Astrocyte (in vitro differentiated cells and primary cell): ENCODE results near the gene SHROOM3. TPM values are rescaled to one million over a fixed set of nuclear protein-coding genes. Genes with fewer than 3 reads are reported as not detected.

Experiments used
- DNase-seq: peaks from one replicate; pipeline ENCODE4 v3.0.0-alpha.2; 2010; ENCODE audit warnings: low read depth
- FAIRE-seq: peaks from 2 replicates; lab custom pipeline; 2011; peaks lifted over from hg19 to GRCh38; lab: Jason Lieb, UNC
- H2AFZ ChIP-seq: 2 replicates; pipeline ENCODE4 v1.6.0; 2012; ENCODE audit warnings: low read depth, low read length, inconsistent platforms
- H3K27ac ChIP-seq: 2 replicates; pipeline ENCODE4 v1.5.1; 2011; ENCODE audit warnings: low read depth, low read length, inconsistent platforms
- H3K27me3 ChIP-seq: 2 replicates; pipeline ENCODE4 v1.6.0; 2011; ENCODE audit warnings: low read length, inconsistent platforms; ENCODE audit not compliant: insufficient read depth
- H3K36me3 ChIP-seq: 2 replicates; pipeline ENCODE4 v1.5.1; 2011; ENCODE audit warnings: low read length, inconsistent platforms; ENCODE audit not compliant: insufficient read depth
- H3K4me1 ChIP-seq: 2 replicates; pipeline ENCODE4 v1.5.1; 2011; ENCODE audit warnings: low read length, inconsistent platforms; ENCODE audit not compliant: insufficient read depth
- H3K4me2 ChIP-seq: 2 replicates; pipeline ENCODE4 v1.6.0; 2012; ENCODE audit warnings: low read length, inconsistent platforms
- H3K4me3 ChIP-seq: 2 replicates; pipeline ENCODE4 v1.5.1; 2011; ENCODE audit warnings: low read depth, mild to moderate bottlenecking, low read length, inconsistent platforms; ENCODE audit not compliant: insufficient read depth
- H3K79me2 ChIP-seq: 2 replicates; pipeline ENCODE4 v1.6.0; 2012; ENCODE audit warnings: mild to moderate bottlenecking, low read length, inconsistent platforms; ENCODE audit not compliant: insufficient read depth
- H3K9ac ChIP-seq: 2 replicates; pipeline ENCODE4 v1.6.0; 2012; ENCODE audit warnings: mild to moderate bottlenecking, low read length, inconsistent platforms
- H3K9me3 ChIP-seq: 2 replicates; pipeline ENCODE4 v1.5.1; 2012; ENCODE audit warnings: low read depth, mild to moderate bottlenecking, low read length, inconsistent platforms; ENCODE audit not compliant: insufficient read depth
- H4K20me1 ChIP-seq: 2 replicates; pipeline ENCODE4 v1.6.0; 2012; ENCODE audit warnings: low read length, inconsistent platforms; ENCODE audit not compliant: insufficient read depth
- H3K27ac Mint-ChIP-seq: one replicate; pipeline ENCODE4 v1.8.0; 2021; ENCODE audit warnings: mild to moderate bottlenecking, mixed read lengths; ENCODE audit not compliant: unreplicated experiment
- H3K27me3 Mint-ChIP-seq: one replicate; pipeline ENCODE4 v1.8.0; 2021; ENCODE audit warnings: low read depth, mixed read lengths; ENCODE audit not compliant: unreplicated experiment
- H3K36me3 Mint-ChIP-seq: one replicate; pipeline ENCODE4 v1.8.0; 2021; ENCODE audit warnings: low read depth, mixed read lengths; ENCODE audit not compliant: unreplicated experiment
- H3K4me1 Mint-ChIP-seq: one replicate; pipeline ENCODE4 v1.8.0; 2021; ENCODE audit warnings: low read depth, mixed read lengths; ENCODE audit not compliant: unreplicated experiment
- H3K4me3 Mint-ChIP-seq: one replicate; pipeline ENCODE4 v1.8.0; 2021; ENCODE audit warnings: mild to moderate bottlenecking, moderate library complexity, mixed read lengths; ENCODE audit not compliant: unreplicated experiment
- H3K9me3 Mint-ChIP-seq: one replicate; pipeline ENCODE4 v1.8.0; 2021; ENCODE audit warnings: mild to moderate bottlenecking, mixed read lengths; ENCODE audit not compliant: unreplicated experiment
- EZH2 ChIP-seq: IDR thresholded peaks from 2 replicates; pipeline ENCODE4 v1.6.1; 2012; ENCODE audit warnings: mild to moderate bottlenecking, low read length, inconsistent platforms; ENCODE audit not compliant: insufficient read depth
- total RNA-seq: library from RNA; stranded (reverse); gene quantifications from 2 replicates; pipeline ENCODE4 v1.2.1, GENCODE V29; 2021
- TF ChIP-seq, protein P1 (sequence below): IDR thresholded peaks from 2 replicates; pipeline ENCODE4 v1.5.1; 2011; ENCODE audit warnings: low read depth, mild to moderate bottlenecking, inconsistent platforms, low read length, moderate library complexity; ENCODE audit not compliant: insufficient read depth

The SHROOM3 gene
- total RNA-seq, 1 donor from 2014 or later: 64.6 TPM

DNA sequence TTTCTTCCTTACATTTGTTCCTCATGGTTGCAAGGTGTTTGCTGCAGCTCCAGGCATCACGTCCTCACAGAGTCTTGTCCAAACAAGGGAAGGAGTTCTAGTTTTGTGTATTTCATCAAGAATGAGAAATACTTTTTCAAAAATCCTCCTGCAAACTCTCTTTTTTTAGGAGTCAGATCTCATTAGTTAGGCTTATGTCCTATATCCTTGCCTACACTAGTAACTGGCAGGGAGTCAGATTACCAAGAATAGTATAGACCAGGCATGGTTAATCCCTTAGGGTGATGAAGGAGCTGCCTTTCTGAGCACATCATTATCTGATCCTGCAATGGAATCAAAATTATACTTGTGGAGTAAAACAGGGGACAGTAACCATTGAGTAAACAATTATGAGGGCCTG, 160.4 kb downstream of the SHROOM3 start:
- peaks cover 30% of the 10 kb centered on the region for H3K4me1 Mint-ChIP-seq
- Histone ChIP-seq H3K9me3 (no peaks in the 10 kb centered on the region), H3K79me2 (peaks cover 20% of the 10 kb centered on the region), H4K20me1 (no peaks in the 10 kb centered on the region), H2AFZ (no peak overlapping the region), H3K4me3 (no peak overlapping the region), H3K27me3 (no peaks in the 10 kb centered on the region), H3K9ac (no peak overlapping the region), H3K36me3 (no peaks in the 10 kb centered on the region), H3K4me2 (no peak overlapping the region), H3K27ac (no peak overlapping the region), H3K4me1 (peaks cover 15% of the 10 kb centered on the region)
- no peak for TF ChIP-seq EZH2
- TF ChIP-seq, protein P1, sequence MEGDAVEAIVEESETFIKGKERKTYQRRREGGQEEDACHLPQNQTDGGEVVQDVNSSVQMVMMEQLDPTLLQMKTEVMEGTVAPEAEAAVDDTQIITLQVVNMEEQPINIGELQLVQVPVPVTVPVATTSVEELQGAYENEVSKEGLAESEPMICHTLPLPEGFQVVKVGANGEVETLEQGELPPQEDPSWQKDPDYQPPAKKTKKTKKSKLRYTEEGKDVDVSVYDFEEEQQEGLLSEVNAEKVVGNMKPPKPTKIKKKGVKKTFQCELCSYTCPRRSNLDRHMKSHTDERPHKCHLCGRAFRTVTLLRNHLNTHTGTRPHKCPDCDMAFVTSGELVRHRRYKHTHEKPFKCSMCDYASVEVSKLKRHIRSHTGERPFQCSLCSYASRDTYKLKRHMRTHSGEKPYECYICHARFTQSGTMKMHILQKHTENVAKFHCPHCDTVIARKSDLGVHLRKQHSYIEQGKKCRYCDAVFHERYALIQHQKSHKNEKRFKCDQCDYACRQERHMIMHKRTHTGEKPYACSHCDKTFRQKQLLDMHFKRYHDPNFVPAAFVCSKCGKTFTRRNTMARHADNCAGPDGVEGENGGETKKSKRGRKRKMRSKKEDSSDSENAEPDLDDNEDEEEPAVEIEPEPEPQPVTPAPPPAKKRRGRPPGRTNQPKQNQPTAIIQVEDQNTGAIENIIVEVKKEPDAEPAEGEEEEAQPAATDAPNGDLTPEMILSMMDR: no peak
- H3K27ac Mint-ChIP-seq: no peak overlapping the region
- DNase-seq (no peak), FAIRE-seq (no peak)
- H3K9me3 Mint-ChIP-seq: no peaks in the 10 kb centered on the region
- no peak overlapping the region for H3K4me3 Mint-ChIP-seq
- H3K36me3 Mint-ChIP-seq: peaks cover 16% of the 10 kb centered on the region
- no peaks in the 10 kb centered on the region for H3K27me3 Mint-ChIP-seq

DNA sequence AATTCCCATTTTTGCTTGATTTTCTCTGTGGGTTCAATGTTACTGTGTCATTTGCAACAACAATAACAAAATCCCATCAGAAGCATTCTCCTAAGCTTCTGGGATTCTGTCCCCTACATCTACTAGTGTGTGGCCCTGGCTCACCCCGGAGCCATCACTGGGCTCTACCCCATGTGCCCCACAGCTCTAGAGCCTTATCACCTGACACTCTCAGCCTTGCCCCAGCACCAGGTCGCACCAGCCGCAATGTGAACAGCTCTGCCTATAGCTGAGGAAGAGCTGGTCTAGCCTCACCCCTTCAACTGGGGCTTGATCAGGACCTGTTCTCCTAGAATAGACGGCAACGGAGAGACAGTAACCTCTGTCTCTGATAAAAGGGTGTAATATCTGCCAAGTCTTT, 161.7 kb downstream of the SHROOM3 start:
- H3K4me3 Mint-ChIP-seq: no peak overlapping the region
- Histone ChIP-seq H2AFZ (no peak overlapping the region), H3K27me3 (no peaks in the 10 kb centered on the region), H4K20me1 (no peaks in the 10 kb centered on the region), H3K4me2 (no peak overlapping the region), H3K27ac (no peak overlapping the region), H3K36me3 (no peaks in the 10 kb centered on the region), H3K79me2 (peaks cover 20% of the 10 kb centered on the region), H3K9me3 (no peaks in the 10 kb centered on the region), H3K9ac (no peak overlapping the region), H3K4me3 (no peak overlapping the region), H3K4me1 (peaks cover 9% of the 10 kb centered on the region)
- FAIRE-seq (no peak), DNase-seq (no peak)
- H3K9me3 Mint-ChIP-seq: no peaks in the 10 kb centered on the region
- no peak overlapping the region for H3K27ac Mint-ChIP-seq
- no peak for TF ChIP-seq EZH2
- TF ChIP-seq, protein P1: no peak
- no peaks in the 10 kb centered on the region for H3K27me3 Mint-ChIP-seq
- peaks cover 25% of the 10 kb centered on the region for H3K4me1 Mint-ChIP-seq
- peaks cover 16% of the 10 kb centered on the region for H3K36me3 Mint-ChIP-seq

- H3K4me3 ChIP-seq: no peak overlapping the region
- peak overlapping the region; percentile 8 for H3K27ac Mint-ChIP-seq
These were observed 162.5 kb downstream of the SHROOM3 start for GRCh38 chr4:76597423-76597979.

More at GRCh38 chr4:76597423-76597979, 162.5 kb downstream of the SHROOM3 start:
- Mint-ChIP-seq H3K36me3 (peaks cover 16% of the 10 kb centered on the region), H3K4me3 (no peak overlapping the region), H3K27me3 (no peaks in the 10 kb centered on the region), H3K9me3 (no peaks in the 10 kb centered on the region), H3K4me1 (peaks cover 21% of the 10 kb centered on the region)
- no peaks in the 10 kb centered on the region for H3K27me3 ChIP-seq
- H3K4me2 ChIP-seq: no peak overlapping the region
- H4K20me1 ChIP-seq: no peaks in the 10 kb centered on the region
- FAIRE-seq (no peak), DNase-seq (no peak)
- no peak overlapping the region for H3K9ac ChIP-seq
- H3K4me1 ChIP-seq: peaks cover 13% of the 10 kb centered on the region
- H3K27ac ChIP-seq: no peak overlapping the region
- TF ChIP-seq EZH2: no peak
- TF ChIP-seq, protein P1: no peak
- H3K9me3 ChIP-seq: no peaks in the 10 kb centered on the region
- H2AFZ ChIP-seq: no peak overlapping the region
- peaks cover 20% of the 10 kb centered on the region for H3K79me2 ChIP-seq
- no peaks in the 10 kb centered on the region for H3K36me3 ChIP-seq
